ENCODE data around the gene MEF2D. TPM values are rescaled to one million over a fixed set of nuclear protein-coding genes. Genes with fewer than 3 reads are reported as not detected.

MEF2D gene
- total RNA-seq, 1 donor from 2014 or later = 10.7 TPM

DNA sequence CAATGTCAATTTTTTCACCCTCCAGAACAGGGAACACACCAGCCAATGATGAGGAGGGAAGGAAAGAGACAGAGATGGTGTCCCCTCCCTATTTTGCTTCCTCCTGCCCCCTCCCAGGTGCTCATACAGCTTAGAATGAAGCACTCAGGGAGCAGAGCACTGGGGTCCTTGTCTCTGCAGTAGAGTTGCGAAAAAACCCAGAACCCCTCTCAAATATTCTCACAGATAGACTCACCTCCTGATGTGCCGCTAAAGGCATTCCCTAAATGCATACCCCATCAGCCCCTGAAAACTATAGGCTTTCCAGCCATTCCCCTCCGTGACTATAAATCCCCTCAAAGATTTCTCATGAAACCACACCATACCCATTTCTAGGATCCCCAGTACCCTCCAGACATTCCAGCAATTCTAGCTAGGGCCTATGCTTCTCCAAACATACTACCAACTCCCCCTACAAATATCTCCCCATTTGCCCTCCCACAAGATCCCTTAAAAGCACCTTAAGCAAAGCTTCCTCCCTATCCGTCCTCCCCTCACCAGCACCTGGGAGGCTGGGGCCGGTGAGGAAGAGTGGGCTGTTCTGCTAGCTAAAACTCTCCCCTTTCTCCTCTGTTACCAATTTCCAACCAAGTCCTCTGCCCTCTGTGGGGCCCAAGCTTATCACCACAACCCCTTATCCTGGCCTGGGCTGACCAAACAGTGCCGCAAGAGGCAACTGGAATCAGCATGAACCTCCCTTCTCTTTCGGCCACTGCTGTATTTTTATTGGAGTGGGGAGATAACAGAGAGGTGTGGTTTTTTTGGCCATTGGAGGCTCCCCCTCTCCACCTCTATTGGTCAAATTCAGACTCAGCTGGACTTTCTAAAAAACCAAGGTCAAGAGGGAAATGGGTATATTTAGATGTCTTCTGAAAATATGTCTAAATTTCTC is 76.9 kb downstream of the MEF2D start:
- no peak for DNase-seq

DNA sequence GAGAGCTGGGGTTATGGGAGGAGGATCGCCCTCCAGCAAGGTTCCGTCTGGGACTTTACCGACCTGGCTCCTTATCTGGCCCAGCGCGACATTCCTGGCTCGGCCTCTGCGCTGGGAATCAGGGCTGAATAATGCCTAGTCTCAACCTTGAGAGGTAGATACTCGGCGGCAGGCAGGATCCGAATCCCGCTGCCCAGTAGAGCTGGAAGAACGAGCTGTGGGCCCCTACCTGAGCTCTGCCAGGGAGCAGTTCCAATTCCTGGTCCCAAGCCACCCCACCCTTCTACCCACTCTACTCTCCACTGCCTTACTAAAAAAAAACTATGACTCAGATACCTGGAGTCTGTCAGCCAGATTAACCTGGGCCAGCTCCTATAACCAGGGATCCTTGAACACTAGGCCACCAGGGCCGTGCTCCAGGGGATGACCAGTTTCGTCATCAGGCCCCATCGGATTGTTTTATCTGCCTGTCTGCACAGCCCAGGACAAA is 77.9 kb downstream of the MEF2D start:
- no peak for DNase-seq

DNA sequence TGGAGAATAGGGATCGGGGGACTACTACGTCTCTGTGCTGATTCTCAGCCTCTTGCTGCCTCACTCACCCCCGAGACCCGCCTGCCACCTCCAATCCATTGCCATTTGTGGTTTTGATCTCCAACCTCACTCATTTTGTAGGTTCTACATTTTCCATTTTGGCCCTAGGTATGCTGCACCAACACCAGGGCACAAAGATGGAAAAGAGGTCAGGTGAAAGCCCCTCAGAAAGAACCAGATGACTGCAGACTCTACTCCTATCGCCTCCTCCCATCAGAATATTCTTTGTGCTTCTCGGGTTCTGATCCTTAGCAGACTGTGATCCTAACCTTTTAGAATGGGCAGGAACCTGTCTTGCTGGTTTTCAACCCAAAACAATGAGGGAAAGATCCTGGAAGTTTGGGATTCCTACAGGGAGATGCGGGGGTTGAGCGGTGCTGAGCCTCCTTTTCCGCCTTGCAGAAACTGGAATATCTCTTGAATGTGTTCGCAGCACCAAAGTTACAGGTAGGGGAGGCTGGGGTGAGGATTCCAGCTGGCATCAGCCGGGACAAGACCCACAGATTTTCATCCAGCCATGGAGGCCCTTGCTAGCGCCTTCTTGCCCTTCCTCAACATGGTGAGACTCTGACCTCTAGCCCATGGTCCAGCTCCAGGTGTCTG is 78.5 kb downstream of the MEF2D start:
- DNase-seq = no peak

DNA sequence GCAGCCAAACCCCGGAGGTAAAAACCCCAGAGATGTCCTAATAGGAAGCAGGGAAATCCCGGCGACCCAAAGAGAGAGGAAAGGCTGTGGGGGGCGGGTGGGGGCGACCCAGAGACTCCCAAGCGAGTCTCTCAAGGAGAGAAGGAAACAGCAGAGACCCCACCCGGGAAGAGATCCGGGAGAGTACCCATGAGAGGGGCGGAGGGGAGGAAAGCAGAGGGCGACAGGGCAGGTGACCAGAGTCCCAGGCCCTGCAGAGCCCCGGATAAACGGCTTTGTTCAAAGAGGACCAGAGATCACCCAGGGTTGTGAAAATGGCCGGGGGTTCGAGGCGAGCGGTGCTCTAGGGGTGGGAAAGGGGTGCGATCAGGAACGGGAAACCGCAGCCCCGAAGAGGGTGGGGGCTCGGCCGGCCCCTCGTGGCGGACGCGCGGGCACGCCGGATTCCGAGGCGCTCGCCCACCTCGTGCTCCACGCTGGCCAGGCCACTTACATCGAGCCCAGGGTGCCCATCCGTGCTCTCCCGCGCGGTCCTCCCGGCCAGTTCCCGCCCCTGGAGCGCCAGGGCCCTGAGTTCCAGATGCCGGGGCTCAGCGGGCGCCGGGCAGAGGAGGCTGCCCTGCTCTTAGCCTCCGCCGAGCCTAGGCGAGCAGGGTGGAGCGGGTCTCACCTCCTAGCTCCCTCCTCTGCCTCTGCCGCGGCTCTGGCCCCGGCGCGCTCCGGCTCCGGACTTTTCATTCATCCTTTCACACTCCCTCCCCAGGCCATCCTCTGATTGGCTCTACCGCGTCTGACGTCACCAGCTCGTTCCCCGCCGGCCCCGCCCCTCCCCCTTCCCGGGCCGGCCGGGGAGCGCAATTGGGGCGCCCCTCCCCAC is 79.3 kb downstream of the MEF2D start:
- DNase-seq = peak; percentile 64

DNA sequence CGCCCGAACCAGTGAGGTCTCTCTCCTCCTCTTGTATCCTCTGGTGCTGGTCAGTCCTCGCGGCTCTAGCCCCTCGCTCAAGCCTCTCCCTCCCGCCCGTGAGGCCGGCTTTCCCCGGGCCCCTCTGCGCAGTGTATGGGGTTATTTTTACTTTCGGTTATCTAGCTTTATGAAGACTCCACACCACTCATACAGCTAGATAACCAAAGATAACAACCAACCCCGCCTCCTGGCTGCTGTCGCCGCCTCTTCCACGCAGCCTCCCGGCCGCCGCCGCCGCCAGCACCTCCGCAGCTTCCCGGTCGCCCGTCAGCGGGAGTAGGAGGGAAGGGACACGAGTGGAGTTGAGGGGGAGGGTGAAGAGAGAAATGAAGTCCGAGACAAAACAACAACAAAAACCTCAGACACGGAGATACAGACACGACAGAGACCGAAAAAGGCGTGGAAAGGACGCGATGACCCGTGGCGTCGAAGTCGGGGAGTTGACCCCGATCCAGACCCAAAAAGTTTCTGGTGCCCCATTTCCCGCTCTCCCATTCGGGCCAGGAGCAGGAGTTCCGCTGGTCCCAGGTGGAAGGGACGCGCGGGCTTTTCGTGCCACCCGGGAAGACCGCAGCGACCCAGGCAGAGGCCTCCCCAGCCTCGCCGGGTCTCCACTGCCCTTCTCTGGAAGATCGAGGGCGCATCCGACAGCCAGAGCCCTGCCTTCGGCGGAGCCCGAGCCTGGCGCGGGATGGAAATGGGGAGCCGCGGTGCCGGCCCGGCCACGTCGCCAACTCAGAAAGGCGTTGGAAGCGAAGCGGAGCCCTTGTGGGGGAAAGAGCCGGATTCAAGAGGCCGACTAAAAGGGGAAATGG is 80.1 kb downstream of the MEF2D start:
- DNase-seq = no peak

DNA sequence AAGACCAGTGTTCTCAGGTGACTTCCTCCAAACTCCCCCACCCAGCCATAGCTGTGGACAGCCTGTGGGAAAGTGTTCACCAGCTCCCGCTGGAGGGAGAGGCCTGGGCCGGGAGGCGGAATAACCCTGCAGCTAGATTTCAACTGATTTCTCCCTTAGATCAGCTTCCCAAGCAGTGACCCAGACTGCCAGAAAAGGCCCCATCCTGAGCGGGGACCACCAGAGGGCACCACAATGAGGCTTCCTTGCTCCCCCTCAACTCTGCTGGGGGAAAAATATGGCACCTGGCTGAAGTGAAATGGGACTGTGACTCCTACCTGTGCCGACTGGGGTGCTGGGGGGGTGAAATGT is 80.7 kb downstream of the MEF2D start:
- no peak for DNase-seq

DNA sequence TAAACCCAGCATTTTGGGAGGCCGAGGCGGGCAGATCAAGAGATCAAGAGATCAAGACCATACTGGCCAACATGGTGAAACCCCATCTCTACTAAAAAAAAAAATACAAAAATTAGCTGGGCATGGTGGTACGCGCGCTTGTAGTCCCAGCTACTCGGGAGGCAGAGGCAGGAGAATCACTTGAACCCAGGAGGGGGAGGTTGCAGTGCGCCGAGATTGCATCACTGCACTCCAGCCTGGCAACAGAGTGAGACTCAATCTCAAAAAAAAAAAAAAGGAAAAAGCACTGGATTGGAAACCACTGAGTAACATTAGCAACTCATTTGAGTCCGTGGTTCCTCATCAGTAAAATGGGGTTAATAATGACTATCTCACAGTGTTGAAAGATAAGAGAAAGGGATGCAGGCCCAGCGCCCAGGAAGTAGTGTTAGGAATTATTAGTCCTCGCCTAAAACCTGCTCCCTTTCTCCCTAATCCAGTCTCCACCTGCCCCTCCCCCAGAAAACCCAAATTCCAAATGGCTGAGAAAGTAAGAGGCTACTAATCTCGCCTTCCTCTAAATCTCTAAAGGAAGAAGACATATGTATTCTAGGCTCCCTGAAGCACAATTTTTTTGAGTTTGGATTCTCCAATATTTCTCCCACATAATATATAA is 82.0 kb downstream of the MEF2D start:
- no peak for DNase-seq

DNA sequence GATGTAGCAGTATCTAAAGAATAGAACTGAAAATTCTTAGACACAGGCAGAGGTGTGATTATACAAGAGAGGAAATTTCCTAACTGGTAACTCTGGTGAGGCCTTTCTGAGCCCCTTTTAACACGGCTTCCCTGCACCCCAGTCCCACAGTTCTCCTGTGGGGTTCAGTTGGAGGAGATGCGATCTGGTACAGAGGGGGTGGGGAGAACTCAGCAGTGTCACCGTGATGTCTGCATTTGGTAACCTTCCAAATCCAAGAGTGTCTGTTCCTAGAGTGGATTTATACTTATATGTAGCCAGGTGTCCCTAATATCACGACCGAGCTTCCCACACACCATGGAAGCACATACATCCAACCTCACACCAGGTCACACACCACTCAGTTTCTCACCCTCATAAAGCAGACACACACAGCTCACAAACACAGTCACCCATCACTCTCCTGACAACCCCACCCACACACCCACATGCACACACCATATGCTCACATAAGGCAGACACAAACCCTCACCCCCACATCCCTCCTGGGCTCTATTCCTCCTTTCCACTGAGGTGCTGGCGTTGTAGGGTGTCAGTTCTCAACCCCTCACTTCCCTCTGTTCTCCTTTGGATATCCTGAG is 83.1 kb downstream of the MEF2D start:
- DNase-seq = no peak

DNA sequence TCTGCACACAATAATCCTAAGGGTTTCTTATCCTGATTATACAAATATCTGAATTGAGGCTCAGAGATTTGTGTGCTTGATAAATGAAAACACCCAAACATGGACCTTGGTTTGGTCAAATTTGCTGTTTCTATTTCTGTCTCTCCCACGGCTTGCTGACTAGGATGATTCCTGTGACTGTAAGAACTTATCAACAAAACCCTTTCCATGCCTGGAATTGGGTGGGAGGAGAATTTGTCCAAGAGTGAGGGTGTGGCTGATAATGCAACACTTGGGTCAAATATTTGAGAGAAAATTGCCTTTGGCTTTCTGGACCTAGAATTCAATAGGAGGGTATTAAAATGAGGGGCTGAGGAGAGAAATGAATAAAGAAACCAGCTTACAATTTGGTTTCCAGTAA is 83.6 kb downstream of the MEF2D start:
- no peak for DNase-seq

DNA sequence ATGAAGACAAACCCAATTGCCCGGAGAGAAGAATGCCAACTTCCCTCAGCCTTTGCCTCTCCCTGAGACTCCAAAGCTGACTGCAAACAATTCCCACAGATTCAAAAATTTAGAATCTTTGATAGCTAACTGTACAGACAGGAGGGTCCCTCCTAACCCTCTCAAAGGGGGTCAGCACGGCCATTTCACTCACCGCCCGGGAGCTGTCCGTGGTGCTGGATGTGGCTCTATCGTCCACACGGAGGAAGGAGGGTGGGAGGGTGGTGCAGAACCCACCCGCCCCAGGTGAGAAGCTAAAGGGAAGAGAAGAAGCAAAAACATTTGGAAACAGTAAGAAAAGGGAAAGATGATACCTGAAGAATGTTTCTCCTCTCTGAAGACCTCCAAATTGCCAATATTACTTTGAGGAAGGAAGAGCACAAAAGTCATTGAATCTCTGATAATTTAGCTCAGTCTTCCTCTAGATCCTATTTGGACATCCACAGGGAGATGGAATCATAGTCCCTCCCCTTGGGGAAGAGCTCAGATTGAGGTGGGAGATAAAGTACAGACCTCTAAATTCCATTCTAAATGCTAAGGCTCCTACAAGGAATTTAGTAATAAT is 86.0 kb downstream of the MEF2D start:
- peak; percentile 12 for DNase-seq

Other genes starting within 250 kb of the MEF2D start
- 74.2 and 89.6 TPM in 2 replicates for gene SMG5, start 217.9 kb downstream of the MEF2D start, total RNA-seq
- gene TMEM79, start 216.4 kb downstream of the MEF2D start, total RNA-seq = 1.2 and 1.7 TPM in 2 replicates
- 48.3 and 50.4 TPM in 2 replicates for gene GLMP, start 205.1 kb downstream of the MEF2D start, total RNA-seq
- not detected in 2 replicates for gene VHLL, start 201.5 kb downstream of the MEF2D start, total RNA-seq
- gene CCT3, start 162.5 kb downstream of the MEF2D start, total RNA-seq = 552 and 641 TPM in 2 replicates
- not detected in 2 replicates for gene TSACC, start 162.2 kb downstream of the MEF2D start, total RNA-seq
- gene RHBG, start 131.6 kb downstream of the MEF2D start, total RNA-seq = not detected in 2 replicates
- 7.3 and 37.9 TPM in 2 replicates for gene IQGAP3, start 71.8 kb upstream of the MEF2D start, total RNA-seq
- gene TTC24, start 78.9 kb upstream of the MEF2D start, total RNA-seq = not detected in 2 replicates
- gene NAXE, start 91.0 kb upstream of the MEF2D start, total RNA-seq = 77.6 and 95.1 TPM in 2 replicates
- gene GPATCH4, start 100.7 kb upstream of the MEF2D start, total RNA-seq = 16.7 and 28.2 TPM in 2 replicates
- gene HAPLN2, start 118.6 kb upstream of the MEF2D start, total RNA-seq = not detected in 2 replicates
- not detected in 2 replicates for gene BCAN, start 141.3 kb upstream of the MEF2D start, total RNA-seq
- gene NES, start 176.6 kb upstream of the MEF2D start, total RNA-seq = 65.6 and 78.8 TPM in 2 replicates
- gene CRABP2, start 204.8 kb upstream of the MEF2D start, total RNA-seq = 0.34 TPM in 1 of 2 replicates, not detected in the other
- gene METTL25B, start 227.7 kb upstream of the MEF2D start, total RNA-seq = 11.8 and 13.3 TPM in 2 replicates
- 8.7 and 11.7 TPM in 2 replicates for gene ISG20L2, start 228.0 kb upstream of the MEF2D start, total RNA-seq
- 31.0 and 34.7 TPM in 2 replicates for gene MRPL24, start 240.3 kb upstream of the MEF2D start, total RNA-seq

All from dermis blood vessel endothelial cell (primary cell).